ENCODE measurements around the gene LTBP1.

DNA sequence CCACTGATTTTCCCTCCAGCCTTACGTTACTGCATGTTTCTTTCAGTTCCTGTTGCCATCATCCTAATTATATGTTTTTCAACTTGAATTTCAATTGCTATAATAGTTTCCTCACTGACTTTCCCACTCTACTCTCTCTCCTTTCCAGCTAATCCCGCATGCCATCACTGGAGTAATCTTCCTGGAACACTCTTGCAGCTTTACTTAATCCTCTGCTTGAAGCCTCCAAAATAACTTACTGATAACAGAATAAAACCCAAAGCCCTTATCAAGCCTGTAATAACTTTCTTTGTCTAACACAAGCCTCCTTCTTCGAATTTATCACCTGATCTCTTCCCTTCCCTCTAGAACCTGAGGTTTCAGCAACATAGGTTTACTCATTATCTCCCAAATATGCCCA is 237.3 kb downstream of the LTBP1 start:
- TF ChIP-seq CTCF (IDR thresholded peaks at IDR 0.05), result no peak
- TF ChIP-seq POLR2A (IDR thresholded peaks at IDR 0.05), result no peak
- no peak for TF ChIP-seq POLR2AphosphoS5 (IDR thresholded peaks at IDR 0.05)

Data from breast epithelium (tissue), 3 donors.